MM.1S (cell line): ENCODE results near the gene TPM2.

Experiments used
- EZH2phosphoT487 ChIP-seq: fragments of 300-600 bp; sonication (generic); IDR thresholded peaks from 2 replicates; pipeline ENCODE4 v1.6.1; 2018; ENCODE audit warnings: antibody characterized with exemption, low read length
- TF ChIP-seq, protein P1 (sequence below): fragments of 300-600 bp; sonication (generic); IDR thresholded peaks from 2 replicates; pipeline ENCODE4 v1.5.1; 2016; ENCODE audit warnings: antibody characterized with exemption, low read length, mixed read lengths

DNA sequence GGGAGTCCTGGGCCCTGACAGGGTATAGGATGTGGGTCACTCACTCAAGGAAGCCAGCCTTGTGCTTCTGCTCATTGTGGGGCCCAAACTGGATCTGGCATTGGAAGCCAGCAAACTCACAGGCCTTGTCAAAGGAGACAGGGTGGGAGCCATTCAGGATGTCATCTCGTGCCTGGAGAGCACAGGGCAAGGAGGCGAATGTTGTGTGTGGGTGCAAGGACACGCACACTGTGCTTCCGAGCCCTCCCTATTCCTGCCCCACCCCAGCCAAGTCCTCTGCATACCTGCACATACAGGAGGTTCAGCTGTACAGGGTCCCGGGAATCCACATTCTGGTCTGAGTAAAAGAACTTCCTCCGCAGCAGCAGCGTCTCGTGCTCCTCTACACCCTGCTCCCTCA lies 34.2 kb upstream of the TPM2 start:
- TF ChIP-seq, protein P1, sequence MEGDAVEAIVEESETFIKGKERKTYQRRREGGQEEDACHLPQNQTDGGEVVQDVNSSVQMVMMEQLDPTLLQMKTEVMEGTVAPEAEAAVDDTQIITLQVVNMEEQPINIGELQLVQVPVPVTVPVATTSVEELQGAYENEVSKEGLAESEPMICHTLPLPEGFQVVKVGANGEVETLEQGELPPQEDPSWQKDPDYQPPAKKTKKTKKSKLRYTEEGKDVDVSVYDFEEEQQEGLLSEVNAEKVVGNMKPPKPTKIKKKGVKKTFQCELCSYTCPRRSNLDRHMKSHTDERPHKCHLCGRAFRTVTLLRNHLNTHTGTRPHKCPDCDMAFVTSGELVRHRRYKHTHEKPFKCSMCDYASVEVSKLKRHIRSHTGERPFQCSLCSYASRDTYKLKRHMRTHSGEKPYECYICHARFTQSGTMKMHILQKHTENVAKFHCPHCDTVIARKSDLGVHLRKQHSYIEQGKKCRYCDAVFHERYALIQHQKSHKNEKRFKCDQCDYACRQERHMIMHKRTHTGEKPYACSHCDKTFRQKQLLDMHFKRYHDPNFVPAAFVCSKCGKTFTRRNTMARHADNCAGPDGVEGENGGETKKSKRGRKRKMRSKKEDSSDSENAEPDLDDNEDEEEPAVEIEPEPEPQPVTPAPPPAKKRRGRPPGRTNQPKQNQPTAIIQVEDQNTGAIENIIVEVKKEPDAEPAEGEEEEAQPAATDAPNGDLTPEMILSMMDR = no peak
- TF ChIP-seq EZH2phosphoT487 = no peak
